Head of caudate nucleus (tissue), 42 donors: ENCODE results near the gene SINHCAF.

ENCODE experiments used
- DNase-seq, 42 donors: peaks; one replicate each; pipeline versions ENCODE4 v3.0.0 to v3.0.0-alpha.2; 2020 to 2021; ENCODE audit warnings: mixed read lengths in 7 of 42
- intact Hi-C: fragments of 100-400 bp; cut with DNase I; formaldehyde crosslinking; loops from one replicate; pipeline ENCODE4 v1.15.0; 2022

The SINHCAF gene

GRCh38 chr12:31315044-31315715, 10.8 kb downstream of the SINHCAF start:
- DNase-seq: no peak
- intact Hi-C loops: no loop called here

- no peak for DNase-seq
- intact Hi-C loops: no loop called here
Measured at GRCh38 chr12:31312431-31312830, 13.5 kb downstream of the SINHCAF start.

GRCh38 chr12:31311634-31312258, 14.2 kb downstream of the SINHCAF start:
- intact Hi-C loops: no loop called here
- DNase-seq: no peak

- DNase-seq: no peak
- intact Hi-C loops: no loop called here
Measured at GRCh38 chr12:31310488-31310887, 15.5 kb downstream of the SINHCAF start.

- DNase-seq: no peak
- intact Hi-C loops: no loop called here
Measured at GRCh38 chr12:31309279-31309678, 16.7 kb downstream of the SINHCAF start.

- DNase-seq: no peak
- intact Hi-C loops: no loop called here
Measured at GRCh38 chr12:31308116-31308515, 17.8 kb downstream of the SINHCAF start.

GRCh38 chr12:31306866-31307265, 19.1 kb downstream of the SINHCAF start:
- no peak for DNase-seq
- intact Hi-C loops: no loop called here

GRCh38 chr12:31303466-31303865, 22.5 kb downstream of the SINHCAF start:
- no peak for DNase-seq
- intact Hi-C loops: no loop called here

GRCh38 chr12:31301311-31301710, 24.6 kb downstream of the SINHCAF start:
- no peak for DNase-seq
- intact Hi-C loops: no loop called here

- intact Hi-C loops: no loop called here
- no peak for DNase-seq
Measured at GRCh38 chr12:31300783-31301182, 25.2 kb downstream of the SINHCAF start.

GRCh38 chr12:31300341-31300740, 25.6 kb downstream of the SINHCAF start:
- intact Hi-C loops: no loop called here
- no peak for DNase-seq

GRCh38 chr12:31298922-31299321, 27.0 kb downstream of the SINHCAF start:
- intact Hi-C loops: no loop called here
- DNase-seq: no peak

GRCh38 chr12:31298515-31298910, 27.4 kb downstream of the SINHCAF start:
- DNase-seq: no peak
- intact Hi-C loops: no loop called here

- no peak for DNase-seq
- intact Hi-C loops: no loop called here
Measured at GRCh38 chr12:31297572-31298514, 28.1 kb downstream of the SINHCAF start.

GRCh38 chr12:31289441-31289840, 36.5 kb downstream of the SINHCAF start:
- no peak for DNase-seq

GRCh38 chr12:31288381-31288780, 37.6 kb downstream of the SINHCAF start:
- intact Hi-C loops: no loop called here
- DNase-seq: no peak

More at GRCh38 chr12:31289441-31289840, 36.5 kb downstream of the SINHCAF start:
- intact Hi-C loops: no loop called here

GRCh38 chr12:31280183-31280582, 45.8 kb downstream of the SINHCAF start:
- DNase-seq: no peak
- intact Hi-C loops: no loop called here

- DNase-seq: no peak
- intact Hi-C loops: loop anchor here (10.0 kb wide), 1 partner anchor 435 kb away; no protein-coding TSS in a partner anchor
Measured at GRCh38 chr12:31279390-31279924, 46.5 kb downstream of the SINHCAF start.

- DNase-seq: no peak
- intact Hi-C loops: loop anchor here (10.0 kb wide), 1 partner anchor 434 kb away; no protein-coding TSS in a partner anchor
Measured at GRCh38 chr12:31278832-31279231, 47.1 kb downstream of the SINHCAF start.

- intact Hi-C loops: loop anchor here (10.0 kb wide), 1 partner anchor 434 kb away; no protein-coding TSS in a partner anchor
- DNase-seq: no peak
Measured at GRCh38 chr12:31278424-31278823, 47.5 kb downstream of the SINHCAF start.
